Tibial nerve (tissue), 3 donors: ENCODE results near the gene GNB3.

Experiments
- CTCF ChIP-seq, 5 experiments: fragments of 200-600 bp in 3 of 5; fragments of 450-650 bp in 2 of 5; sonication (generic) in 3 of 5; IDR thresholded peaks; one replicate each; pipeline ENCODE4 v1.5.1; 2016 to 2019; ENCODE audit warnings: antibody characterized with exemption in 5 of 5, mild to moderate bottlenecking in 3 of 5, moderate library complexity in 2 of 5
- POLR2A ChIP-seq, 2 donors: fragments of 450-650 bp; IDR thresholded peaks; one replicate each; pipeline ENCODE4 v1.6.1; 2017; ENCODE audit warnings: antibody characterized with exemption in 2 of 2, mild to moderate bottlenecking in 2 of 2, moderate library complexity in 2 of 2

DNA sequence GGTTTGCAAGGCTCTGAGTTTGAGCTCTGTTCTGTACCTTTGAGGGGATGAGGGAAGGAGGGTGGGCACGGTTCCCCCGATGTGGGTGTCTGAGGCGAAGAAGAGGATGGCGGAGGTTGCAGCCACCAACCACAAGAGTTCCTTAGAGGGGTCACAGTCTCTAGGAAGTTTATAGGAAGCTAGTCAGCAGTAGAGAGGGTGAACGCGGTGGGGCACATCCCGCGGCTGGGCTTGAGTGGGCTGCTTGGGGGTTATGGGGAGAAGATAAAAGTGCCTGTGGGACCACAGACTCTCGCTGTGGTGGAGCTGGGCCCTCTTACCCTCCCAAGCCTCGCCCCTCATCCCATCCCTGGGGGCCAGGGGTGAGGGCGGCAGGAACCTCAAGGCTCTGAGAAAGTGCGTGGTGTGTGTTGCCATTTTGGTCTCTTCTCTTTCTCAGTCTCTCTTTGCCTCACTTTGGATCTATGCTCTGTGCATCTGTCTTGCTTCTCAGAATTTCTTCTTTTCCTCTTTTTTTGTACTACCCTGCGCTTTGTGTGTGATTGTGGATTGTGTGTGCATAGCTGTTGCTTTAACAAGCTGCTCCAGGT, 48.7 kb upstream of the GNB3 start:
- TF ChIP-seq CTCF (IDR thresholded peaks at IDR 0.05) (no peak), POLR2A (IDR thresholded peaks at IDR 0.05) (no peak)
